NT2/D1 (cell line): ENCODE measurements around the gene FARP1.

ENCODE experiments used
- SUZ12 ChIP-seq: IDR thresholded peaks from 2 replicates; pipeline ENCODE4 v1.6.1; 2011; ENCODE audit not compliant: insufficient read length, insufficient read depth; ENCODE audit errors: extremely low read depth
- YY1 ChIP-seq: IDR thresholded peaks from 2 replicates; pipeline ENCODE4 v1.6.1; 2011; ENCODE audit not compliant: insufficient read length, insufficient read depth
- ZNF274 ChIP-seq: IDR thresholded peaks from 2 replicates; pipeline ENCODE4 v1.6.1; 2011; ENCODE audit warnings: mild to moderate bottlenecking, low read depth, low read length

- no peak for TF ChIP-seq SUZ12
- no peak for TF ChIP-seq ZNF274
- no peak for TF ChIP-seq YY1
Observed at GRCh38 chr13:98448642-98448928, 305.7 kb downstream of the FARP1 start.
